ENCODE results near the gene COX4I2.

The COX4I2 gene

GRCh38 chr20:31602779-31603441 lies 34.8 kb upstream of the COX4I2 start:
- no peaks in the 10 kb centered on the region for H3K27me3 ChIP-seq (ENCODE audit: insufficient read depth, low read depth, severe bottlenecking)
- peaks cover 23% of the 10 kb centered on the region for H3K36me3 ChIP-seq
- peak; percentile 46 for DNase-seq
- peak overlapping the region; percentile 99 for H3K27ac ChIP-seq
- no peak for TF ChIP-seq CTCF (IDR thresholded peaks at IDR 0.05; ENCODE audit: low read depth, low read length)
- H3K9me3 ChIP-seq (ENCODE audit: severe bottlenecking) = no peaks in the 10 kb centered on the region
- no peak overlapping the region for H3K4me3 ChIP-seq (ENCODE audit: low read depth, low read length)

GRCh38 chr20:31603822-31604566 lies 33.7 kb upstream of the COX4I2 start:
- Histone ChIP-seq H3K27me3 (ENCODE audit: insufficient read depth, low read depth, severe bottlenecking) (no peaks in the 10 kb centered on the region), H3K36me3 (peaks cover 23% of the 10 kb centered on the region), H3K27ac (peak overlapping the region; percentile 99), H3K4me3 (ENCODE audit: low read depth, low read length) (peak overlapping the region; percentile 87), H3K9me3 (ENCODE audit: severe bottlenecking) (no peaks in the 10 kb centered on the region)
- no peak for TF ChIP-seq CTCF (IDR thresholded peaks at IDR 0.05; ENCODE audit: low read depth, low read length)
- peak; percentile 100 for DNase-seq

- Histone ChIP-seq H3K27ac (peak overlapping the region; percentile 99), H3K9me3 (ENCODE audit: severe bottlenecking) (no peaks in the 10 kb centered on the region)
Observed at GRCh38 chr20:31604567-31605030, 33.1 kb upstream of the COX4I2 start.

GRCh38 chr20:31605031-31605901 lies 32.4 kb upstream of the COX4I2 start, which contains the start of gene ID1:
Gene ID1 (plus strand): TSS chr20:31605289. CDS start chr20:31605388, 99 bp downstream.
- Histone ChIP-seq H3K9me3 (ENCODE audit: severe bottlenecking) (no peaks in the 10 kb centered on the region), H3K27me3 (ENCODE audit: insufficient read depth, low read depth, severe bottlenecking) (no peaks in the 10 kb centered on the region), H3K27ac (peak within 1 kb of the TSS; percentile 99), H3K4me3 (ENCODE audit: low read depth, low read length) (peak within 1 kb of the TSS; percentile 87), H3K36me3 (peaks cover 23% of the 10 kb centered on the region)
- TF ChIP-seq CTCF (IDR thresholded peaks at IDR 0.05; ENCODE audit: low read depth, low read length) = no peak
- DNase-seq = peak; percentile 98

More at GRCh38 chr20:31604567-31605030, 33.1 kb upstream of the COX4I2 start:
- no peaks in the 10 kb centered on the region for H3K27me3 ChIP-seq (ENCODE audit: insufficient read depth, low read depth, severe bottlenecking)
- peak overlapping the region; percentile 87 for H3K4me3 ChIP-seq (ENCODE audit: low read depth, low read length)
- no peak for TF ChIP-seq CTCF (IDR thresholded peaks at IDR 0.05; ENCODE audit: low read depth, low read length)
- H3K36me3 ChIP-seq = peaks cover 23% of the 10 kb centered on the region
- no peak for DNase-seq

- DNase-seq = peak; percentile 33
- Histone ChIP-seq H3K9me3 (ENCODE audit: severe bottlenecking) (no peaks in the 10 kb centered on the region), H3K27me3 (ENCODE audit: insufficient read depth, low read depth, severe bottlenecking) (no peaks in the 10 kb centered on the region), H3K4me3 (ENCODE audit: low read depth, low read length) (peak overlapping the region; percentile 87), H3K27ac (peak overlapping the region; percentile 99), H3K36me3 (peaks cover 23% of the 10 kb centered on the region)
- TF ChIP-seq CTCF (IDR thresholded peaks at IDR 0.05; ENCODE audit: low read depth, low read length) = no peak
Observed at GRCh38 chr20:31605902-31606803, 31.6 kb upstream of the COX4I2 start.
